ENCODE data around the gene DCAF6.

DNA sequence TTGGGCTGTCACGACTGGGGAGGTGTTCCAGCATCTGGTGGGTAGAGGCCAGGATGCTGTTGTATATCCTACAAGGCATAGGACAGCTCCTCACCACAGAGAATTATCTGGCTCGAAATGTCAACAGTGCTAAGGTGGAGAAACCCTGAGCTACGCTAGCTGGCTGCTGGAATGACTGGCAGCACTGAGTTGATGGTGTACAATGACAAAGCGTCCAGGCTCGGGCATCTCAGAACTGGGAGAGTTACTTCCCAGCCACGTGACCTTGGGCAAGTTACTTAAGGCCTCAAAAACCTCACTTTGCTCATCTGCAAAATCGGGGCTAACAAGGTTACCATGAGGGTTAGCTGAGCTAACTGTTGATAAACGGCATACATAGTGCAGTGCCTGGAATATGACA, 164.9 kb downstream of the DCAF6 start:
- TF ChIP-seq GATA3 (IDR thresholded peaks at IDR 0.05; ENCODE audit: low read depth, low read length) (no peak), GATA2 (IDR thresholded peaks at IDR 0.05; ENCODE audit: low read depth, low read length) (no peak)
